ENCODE measurements around the gene BTBD16.
A peak's percentile ranks its signal among the peaks of the same experiment; 100 is the strongest.

The BTBD16 gene

DNA sequence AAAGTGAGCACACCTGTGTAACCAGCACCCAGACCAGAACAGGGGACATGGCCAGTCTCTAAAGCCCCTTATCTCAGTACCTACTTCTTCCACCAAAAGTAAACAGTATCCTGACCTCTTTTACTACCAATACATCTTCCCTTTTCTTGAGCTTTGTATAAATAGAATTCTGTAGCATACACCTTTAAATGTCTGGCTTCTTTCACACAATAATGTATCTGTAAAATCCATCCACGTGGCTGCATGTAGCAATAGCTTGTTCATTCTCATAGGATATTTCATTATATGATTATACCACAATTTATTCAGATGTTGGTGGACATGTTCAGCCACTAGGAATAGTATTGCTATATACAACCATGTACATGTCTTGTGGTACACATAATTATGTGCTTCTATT is 40.6 kb downstream of the BTBD16 start:
- DNase-seq (ENCODE audit: low read depth): no peak

- no peak for DNase-seq (ENCODE audit: low read depth)
These were observed 45.3 kb downstream of the BTBD16 start for GRCh38 chr10:122316224-122316884.

DNA sequence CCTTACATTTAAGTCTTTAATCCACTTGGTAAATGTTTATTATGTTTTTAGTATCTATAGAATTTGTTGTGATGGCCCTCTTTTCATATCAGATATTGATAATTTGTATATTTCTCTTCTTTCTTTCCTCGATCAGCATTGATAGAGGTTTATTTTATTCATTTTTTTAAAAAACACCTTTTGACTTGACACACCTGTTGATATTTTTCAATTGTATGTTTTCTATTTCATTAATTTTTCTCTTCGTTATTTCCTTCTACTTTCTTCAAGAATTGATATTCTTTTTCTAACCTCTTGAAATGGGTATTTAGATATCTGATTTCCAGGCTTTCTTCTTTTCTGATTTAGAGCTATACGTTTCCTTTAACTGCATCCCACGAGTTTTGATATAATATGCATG is 50.9 kb downstream of the BTBD16 start:
- DNase-seq (ENCODE audit: low read depth): no peak

- DNase-seq (ENCODE audit: low read depth): no peak
These were observed 52.1 kb downstream of the BTBD16 start for GRCh38 chr10:122323189-122323588.

DNA sequence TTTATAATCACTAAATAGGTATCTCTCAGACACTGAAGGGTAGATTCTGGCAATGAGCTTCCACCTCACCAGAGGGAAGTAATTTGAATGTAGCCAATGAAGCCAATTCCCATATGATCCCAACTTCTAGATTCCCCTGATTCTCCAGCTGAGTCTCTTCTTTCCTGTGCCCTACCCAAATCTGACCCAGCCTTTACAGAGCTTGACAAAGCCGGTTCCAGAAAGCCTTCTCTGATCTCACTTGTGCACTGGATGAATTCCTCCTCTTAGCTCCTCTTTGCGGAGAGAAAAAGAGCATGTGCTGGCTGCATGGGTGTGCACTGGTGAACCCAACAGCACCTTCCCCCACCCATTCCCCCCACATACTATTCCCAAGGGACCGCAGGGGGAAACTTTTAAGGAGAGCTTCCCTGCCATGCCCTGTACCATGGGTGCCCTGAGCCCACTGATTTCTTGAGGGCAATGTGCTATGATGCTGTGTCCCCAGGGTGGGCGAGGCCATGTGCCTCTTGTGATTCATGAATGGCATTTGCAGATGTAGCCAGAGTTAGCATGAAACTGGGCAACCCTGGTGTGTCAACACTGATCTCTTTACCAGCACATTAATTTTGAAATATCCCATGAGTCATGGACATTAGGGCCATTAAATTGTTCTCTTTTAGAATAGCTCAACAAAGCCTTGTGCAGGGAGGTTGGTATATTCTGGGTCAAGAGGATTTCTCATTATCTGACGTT is 53.0 kb downstream of the BTBD16 start:
- no peak for DNase-seq (ENCODE audit: low read depth)

- DNase-seq (ENCODE audit: low read depth): no peak
These were observed 54.1 kb downstream of the BTBD16 start for GRCh38 chr10:122325235-122325634.

DNA sequence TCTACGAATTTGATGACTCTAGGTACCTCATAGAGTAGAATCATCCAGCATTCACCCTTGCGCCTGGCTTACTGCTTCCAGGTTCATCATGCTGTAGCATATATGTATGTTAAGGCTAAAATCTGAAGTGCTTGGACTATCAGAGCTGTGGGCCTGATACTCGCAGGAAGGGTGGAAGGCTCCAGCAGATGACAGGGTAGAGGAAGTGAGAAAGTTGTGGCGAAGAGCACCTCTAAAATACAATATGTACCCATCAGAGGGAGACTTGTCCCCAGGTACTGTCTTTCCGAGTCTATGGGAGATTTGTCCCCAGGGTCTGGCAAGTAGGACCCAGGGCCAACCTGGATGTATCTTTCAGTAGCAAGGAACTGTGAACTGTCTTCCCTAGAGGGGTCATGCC is 55.3 kb downstream of the BTBD16 start:
- DNase-seq (ENCODE audit: low read depth): no peak

DNA sequence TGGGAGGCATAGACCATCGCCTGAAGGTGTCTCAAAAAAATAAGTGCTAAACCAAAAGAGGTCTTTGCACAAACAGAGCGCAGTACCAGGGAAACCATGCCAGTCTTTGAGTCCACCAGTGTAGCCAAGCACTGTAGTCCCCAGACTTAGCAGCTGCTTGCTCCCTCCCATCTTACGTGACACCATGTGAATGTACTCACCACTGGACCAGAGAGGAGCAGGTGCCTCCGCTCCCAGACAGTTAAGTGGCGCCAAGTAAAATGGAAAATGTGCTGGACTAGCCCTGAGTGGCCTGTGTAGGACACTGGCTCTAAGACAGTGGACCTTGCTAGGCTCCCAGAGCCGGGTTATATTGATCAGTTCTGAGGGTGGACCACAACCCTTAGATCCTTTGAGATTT is 55.7 kb downstream of the BTBD16 start:
- DNase-seq (ENCODE audit: low read depth): no peak

DNA sequence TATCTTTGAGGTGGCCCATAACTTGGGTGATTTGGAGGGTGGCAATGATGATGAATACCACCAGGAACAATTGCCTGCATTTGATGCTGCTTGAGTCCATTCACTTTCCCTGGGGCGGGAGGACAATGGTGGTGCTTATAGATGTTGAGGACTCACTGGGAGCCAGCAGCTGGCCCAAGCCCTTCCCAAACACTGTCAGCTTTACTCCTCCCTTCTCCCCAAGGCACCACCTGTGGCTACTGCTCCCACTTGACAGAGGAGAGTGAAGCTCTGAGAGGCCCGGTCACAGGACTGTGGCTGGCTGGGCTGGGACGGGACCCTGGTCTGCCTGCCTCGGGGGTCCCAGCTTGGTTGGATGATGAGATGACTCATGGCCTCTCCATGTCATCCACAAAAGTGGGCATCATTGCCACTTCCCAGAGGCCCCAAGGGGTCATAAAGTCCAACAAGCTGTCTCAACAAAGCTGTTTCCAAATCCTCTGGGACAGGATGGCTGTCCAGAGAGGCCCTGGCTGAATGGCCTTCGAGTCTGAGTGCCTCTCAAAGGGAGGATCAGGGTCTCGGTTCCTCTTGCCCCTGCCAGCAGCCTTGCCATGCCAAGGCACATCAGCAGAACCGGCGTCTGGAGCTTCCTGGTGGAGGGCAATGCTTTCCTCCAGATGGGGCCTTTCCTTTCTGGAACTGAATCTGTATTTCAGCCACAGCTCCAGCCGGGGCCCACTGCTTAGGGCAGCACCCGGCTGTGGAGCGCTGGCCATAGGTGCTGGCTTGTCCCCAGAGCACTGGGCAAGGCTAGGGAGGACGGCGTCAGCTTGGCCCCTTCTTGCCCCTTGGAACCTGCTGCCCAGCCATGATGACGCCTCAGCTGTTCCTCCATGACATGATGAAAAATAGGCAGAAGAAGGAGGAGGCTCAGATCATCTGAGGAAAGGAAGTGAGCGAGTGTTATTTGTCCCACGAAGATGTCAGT is 56.4 kb downstream of the BTBD16 start:
- DNase-seq (ENCODE audit: low read depth): no peak

- DNase-seq (ENCODE audit: low read depth): no peak
These were observed 57.6 kb downstream of the BTBD16 start for GRCh38 chr10:122328676-122329075.

DNA sequence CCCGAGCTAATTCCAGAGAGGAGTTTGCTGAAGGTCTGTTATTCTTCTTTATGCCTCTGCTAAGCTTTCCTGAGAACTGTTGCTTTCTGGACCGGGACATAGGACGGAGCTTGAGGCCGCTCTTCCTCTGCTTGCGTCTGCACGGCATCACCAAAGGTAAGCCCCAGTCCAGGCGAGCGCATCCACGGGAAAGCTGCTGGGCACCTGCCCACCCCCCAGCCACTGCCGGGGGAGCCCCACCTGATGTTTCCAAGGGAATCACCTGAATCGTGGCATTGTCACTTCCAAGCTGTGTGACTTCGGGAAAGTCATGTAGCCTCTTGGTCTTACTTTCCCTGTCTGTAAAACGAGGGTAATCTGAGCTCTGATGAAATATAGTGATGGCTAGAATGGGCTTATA is 58.3 kb downstream of the BTBD16 start:
- DNase-seq (ENCODE audit: low read depth): no peak

- DNase-seq (ENCODE audit: low read depth): no peak
These were observed 60.0 kb downstream of the BTBD16 start for GRCh38 chr10:122331100-122331499.

DNA sequence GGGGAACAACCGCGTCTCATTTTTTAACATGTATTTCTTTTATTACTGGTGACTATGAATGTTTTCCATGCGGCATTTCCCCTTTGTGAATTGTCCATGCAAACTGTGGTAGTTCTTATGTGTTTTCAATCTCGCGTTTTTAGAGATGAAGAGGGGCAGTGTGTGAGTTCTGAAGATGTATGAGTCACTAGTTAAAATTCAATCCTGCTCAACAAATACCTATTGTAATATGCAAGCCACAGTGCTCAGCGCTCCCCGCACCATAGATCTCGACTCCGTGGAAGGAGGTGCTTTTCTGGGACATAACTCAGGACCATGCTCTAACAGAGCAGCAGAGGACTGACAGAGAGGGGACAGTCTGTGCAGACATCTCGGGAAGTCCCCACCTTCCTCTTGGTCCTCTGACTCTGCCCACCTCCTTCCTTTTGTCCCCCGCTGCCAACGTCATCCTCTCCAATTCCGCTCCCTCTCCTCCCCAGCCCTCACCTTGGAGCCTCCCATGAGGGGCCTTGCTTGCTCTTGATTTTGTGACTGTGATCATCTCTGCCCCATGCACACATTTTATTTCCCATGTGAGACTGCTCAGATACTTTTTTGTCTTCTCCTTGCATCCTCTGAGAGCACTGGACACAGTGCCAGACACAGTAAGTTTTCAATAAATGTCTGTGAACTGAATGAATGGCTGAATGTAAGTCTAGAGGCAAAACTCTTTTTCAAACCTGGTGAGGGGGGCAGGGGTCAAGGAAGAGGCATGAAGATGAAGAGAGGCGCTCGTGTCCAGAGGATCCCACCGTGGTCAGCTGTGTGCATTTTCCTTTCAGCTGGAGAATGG is 60.7 kb downstream of the BTBD16 start:
- no peak for DNase-seq (ENCODE audit: low read depth)

- no peak for DNase-seq (ENCODE audit: low read depth)
These were observed 61.9 kb downstream of the BTBD16 start for GRCh38 chr10:122333037-122333436.

- no peak for DNase-seq (ENCODE audit: low read depth)
These were observed 65.2 kb downstream of the BTBD16 start for GRCh38 chr10:122336332-122336731.

GRCh38 chr10:122336961-122337360 is 65.9 kb downstream of the BTBD16 start:
- DNase-seq (ENCODE audit: low read depth): no peak

DNA sequence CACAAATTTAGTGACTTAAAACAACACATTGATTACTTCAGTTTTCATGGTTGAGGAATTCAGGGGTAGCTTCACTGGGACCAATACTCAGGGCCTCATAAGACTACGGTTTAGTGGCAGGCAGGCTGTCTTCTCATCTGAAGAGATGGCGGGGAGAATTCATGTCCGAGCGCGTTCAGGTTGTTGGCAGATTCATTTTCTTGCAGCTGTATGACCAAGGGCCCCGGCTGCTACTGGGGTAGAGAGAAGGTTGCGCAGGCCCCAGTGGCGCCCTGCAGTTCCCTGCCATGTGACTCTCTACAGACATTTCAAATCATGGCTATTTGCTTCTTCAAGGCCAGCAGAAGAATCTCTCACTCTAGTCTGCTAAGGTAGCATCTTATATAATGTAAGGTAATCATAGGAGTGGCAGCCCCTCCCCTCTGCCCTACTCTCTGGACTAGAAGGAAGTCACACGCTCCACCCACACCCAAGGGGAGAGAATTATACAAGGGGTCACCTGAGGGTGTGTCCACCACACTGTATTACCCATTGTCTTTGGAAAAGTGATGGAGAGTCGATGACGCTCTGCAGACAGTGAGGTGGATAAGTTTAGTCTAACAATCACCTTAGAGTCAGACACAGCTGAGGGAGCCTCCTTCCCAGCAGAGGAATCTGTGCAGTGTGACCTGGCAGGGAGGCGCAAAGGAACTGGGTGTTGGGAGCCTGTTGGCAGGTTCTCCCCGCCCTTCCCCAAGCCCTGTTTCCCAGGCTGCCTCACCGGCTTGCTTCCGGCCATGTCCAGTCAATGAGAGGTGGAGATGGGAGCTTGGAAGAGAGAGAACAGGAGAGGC is 67.7 kb downstream of the BTBD16 start:
- no peak for DNase-seq (ENCODE audit: low read depth)

DNA sequence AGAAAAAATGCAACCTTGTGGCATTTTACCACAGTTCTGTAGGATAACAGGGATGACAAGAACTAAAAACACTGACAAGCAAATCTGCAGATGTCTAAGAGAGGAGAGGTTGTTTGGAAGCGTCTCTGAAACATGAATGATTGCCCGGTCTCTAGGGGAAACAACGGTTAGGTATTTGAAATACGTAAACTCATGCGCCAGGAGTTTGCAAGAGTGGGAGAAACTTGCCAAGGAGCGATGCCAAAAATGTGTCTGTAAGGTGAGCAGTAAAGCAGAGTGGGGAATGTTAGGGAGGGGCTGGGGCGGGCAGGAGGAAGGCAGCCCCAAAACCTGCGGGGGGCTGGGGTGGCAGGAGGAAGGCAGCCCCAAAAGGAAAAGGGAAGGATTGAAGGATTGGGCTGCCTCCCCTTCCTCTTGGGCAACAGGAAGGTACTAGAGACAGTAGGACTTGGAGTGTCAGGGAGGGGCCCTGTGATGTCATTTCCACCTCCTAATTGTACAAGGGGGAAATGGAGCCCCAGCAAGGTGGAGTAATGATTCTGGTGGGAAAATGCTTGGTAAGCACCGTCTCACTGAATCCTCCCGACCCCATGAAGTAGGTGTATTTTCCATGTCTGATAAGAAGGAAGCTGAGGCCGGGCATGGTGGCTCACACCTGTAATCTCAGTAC is 70.2 kb downstream of the BTBD16 start:
- DNase-seq (ENCODE audit: low read depth): no peak

- peak; percentile 30 for DNase-seq (ENCODE audit: low read depth)
These were observed 71.4 kb downstream of the BTBD16 start for GRCh38 chr10:122342293-122343134.

Data from activated T-helper 1 cell treated with Interleukin-2 at 50 U/mL for 16 hours (primary cell).